Measurements from ENCODE around the gene TMEM179. TPM values are rescaled to one million over a fixed set of nuclear protein-coding genes. Genes with fewer than 3 reads are reported as not detected.
A peak's percentile ranks its signal among the peaks of the same experiment; 100 is the strongest.

Gene TMEM179
- total RNA-seq, 2 experiments from 2014 or later = not detected

GRCh38 chr14:104574978-104575583 lies 29.5 kb downstream of the TMEM179 start:
- no peak overlapping the region for H3K4me3 Mint-ChIP-seq
- DNase-seq = no peak
- no peaks in the 10 kb centered on the region for H3K36me3 Mint-ChIP-seq (ENCODE audit: low read depth)
- CTCF ChIA-PET = interaction anchor here (1.1 to 1.2 kb wide), 2 partner anchors 19 to 437 kb away, joined by 3 read pairs; no protein-coding TSS in a partner anchor
- no peak overlapping the region for H3K27ac Mint-ChIP-seq
- POLR2A ChIA-PET = no interaction called here
- no peaks in the 10 kb centered on the region for H3K4me1 Mint-ChIP-seq
- H3K9me3 Mint-ChIP-seq = no peaks in the 10 kb centered on the region
- H3K27me3 Mint-ChIP-seq = no peaks in the 10 kb centered on the region

- POLR2A ChIA-PET = no interaction called here
- no peaks in the 10 kb centered on the region for H3K36me3 Mint-ChIP-seq (ENCODE audit: low read depth)
- CTCF ChIA-PET = interaction anchor here (1.2 to 1.4 kb wide), 2 partner anchors 20 to 437 kb away, joined by 3 to 4 read pairs; no protein-coding TSS in a partner anchor
- H3K27ac Mint-ChIP-seq = no peak overlapping the region
- DNase-seq = no peak
- H3K27me3 Mint-ChIP-seq = no peaks in the 10 kb centered on the region
- H3K4me3 Mint-ChIP-seq = no peak overlapping the region
- no peaks in the 10 kb centered on the region for H3K9me3 Mint-ChIP-seq
- H3K4me1 Mint-ChIP-seq = no peaks in the 10 kb centered on the region
Measured at GRCh38 chr14:104574536-104574935, 30.0 kb downstream of the TMEM179 start.

- no peaks in the 10 kb centered on the region for H3K36me3 Mint-ChIP-seq (ENCODE audit: low read depth)
- ChIA-PET CTCF (interaction anchor here (1.2 to 1.4 kb wide), 2 partner anchors 21 to 436 kb away, joined by 3 to 4 read pairs; no protein-coding TSS in a partner anchor), POLR2A (no interaction called here)
Measured at GRCh38 chr14:104573930-104574329, 30.6 kb downstream of the TMEM179 start.

GRCh38 chr14:104572668-104573067 lies 31.9 kb downstream of the TMEM179 start:
- ChIA-PET POLR2A (no interaction called here), CTCF (no interaction called here)
- H3K27ac Mint-ChIP-seq = no peak overlapping the region
- no peak overlapping the region for H3K4me3 Mint-ChIP-seq
- no peaks in the 10 kb centered on the region for H3K27me3 Mint-ChIP-seq
- DNase-seq = no peak
- H3K36me3 Mint-ChIP-seq (ENCODE audit: low read depth) = no peaks in the 10 kb centered on the region
- no peaks in the 10 kb centered on the region for H3K4me1 Mint-ChIP-seq
- H3K9me3 Mint-ChIP-seq = no peaks in the 10 kb centered on the region

More at GRCh38 chr14:104573930-104574329, 30.6 kb downstream of the TMEM179 start:
- Mint-ChIP-seq H3K9me3 (no peaks in the 10 kb centered on the region), H3K27me3 (no peaks in the 10 kb centered on the region), H3K27ac (no peak overlapping the region), H3K4me1 (no peaks in the 10 kb centered on the region), H3K4me3 (no peak overlapping the region)
- no peak for DNase-seq

- DNase-seq = no peak
- no peak overlapping the region for H3K4me3 Mint-ChIP-seq
- no peaks in the 10 kb centered on the region for H3K36me3 Mint-ChIP-seq (ENCODE audit: low read depth)
- ChIA-PET CTCF (no interaction called here), POLR2A (no interaction called here)
- H3K27me3 Mint-ChIP-seq = no peaks in the 10 kb centered on the region
- no peak overlapping the region for H3K27ac Mint-ChIP-seq
- no peaks in the 10 kb centered on the region for H3K9me3 Mint-ChIP-seq
- no peaks in the 10 kb centered on the region for H3K4me1 Mint-ChIP-seq
Measured at GRCh38 chr14:104572024-104572626, 32.4 kb downstream of the TMEM179 start.

- ChIA-PET POLR2A (no interaction called here), CTCF (interaction anchor here (0.6 kb wide), 1 partner anchor 1518 kb away, joined by 4 read pairs; no protein-coding TSS in a partner anchor)
- Mint-ChIP-seq H3K4me1 (no peaks in the 10 kb centered on the region), H3K36me3 (ENCODE audit: low read depth) (no peaks in the 10 kb centered on the region), H3K27ac (no peak overlapping the region), H3K9me3 (no peaks in the 10 kb centered on the region), H3K27me3 (no peaks in the 10 kb centered on the region), H3K4me3 (no peak overlapping the region)
- DNase-seq = no peak
Measured at GRCh38 chr14:104571246-104571645, 33.3 kb downstream of the TMEM179 start.

- no peak for DNase-seq
- ChIA-PET POLR2A (no interaction called here), CTCF (no interaction called here)
- H3K4me1 Mint-ChIP-seq = no peaks in the 10 kb centered on the region
- no peak overlapping the region for H3K27ac Mint-ChIP-seq
- no peak overlapping the region for H3K4me3 Mint-ChIP-seq
- H3K36me3 Mint-ChIP-seq (ENCODE audit: low read depth) = no peaks in the 10 kb centered on the region
- H3K27me3 Mint-ChIP-seq = no peaks in the 10 kb centered on the region
- no peaks in the 10 kb centered on the region for H3K9me3 Mint-ChIP-seq
Measured at GRCh38 chr14:104569435-104569834, 35.1 kb downstream of the TMEM179 start.

GRCh38 chr14:104568620-104569019 lies 36.0 kb downstream of the TMEM179 start:
- H3K4me3 Mint-ChIP-seq = no peak overlapping the region
- no peaks in the 10 kb centered on the region for H3K36me3 Mint-ChIP-seq (ENCODE audit: low read depth)
- ChIA-PET POLR2A (no interaction called here), CTCF (no interaction called here)
- H3K9me3 Mint-ChIP-seq = no peaks in the 10 kb centered on the region
- H3K27me3 Mint-ChIP-seq = no peaks in the 10 kb centered on the region
- DNase-seq = no peak
- H3K4me1 Mint-ChIP-seq = no peaks in the 10 kb centered on the region
- H3K27ac Mint-ChIP-seq = no peak overlapping the region

- no peak overlapping the region for H3K4me3 Mint-ChIP-seq
- H3K36me3 Mint-ChIP-seq (ENCODE audit: low read depth) = no peaks in the 10 kb centered on the region
- ChIA-PET POLR2A (no interaction called here), CTCF (no interaction called here)
- no peaks in the 10 kb centered on the region for H3K27me3 Mint-ChIP-seq
- DNase-seq = no peak
- no peaks in the 10 kb centered on the region for H3K9me3 Mint-ChIP-seq
- no peaks in the 10 kb centered on the region for H3K4me1 Mint-ChIP-seq
- H3K27ac Mint-ChIP-seq = no peak overlapping the region
Measured at GRCh38 chr14:104567957-104568225, 36.7 kb downstream of the TMEM179 start.

- CTCF ChIA-PET = no interaction called here
- no peak overlapping the region for H3K4me3 Mint-ChIP-seq
- H3K36me3 Mint-ChIP-seq (ENCODE audit: low read depth) = no peaks in the 10 kb centered on the region
- no peaks in the 10 kb centered on the region for H3K4me1 Mint-ChIP-seq
- H3K27me3 Mint-ChIP-seq = no peaks in the 10 kb centered on the region
- POLR2A ChIA-PET = no interaction called here
- no peak overlapping the region for H3K27ac Mint-ChIP-seq
- H3K9me3 Mint-ChIP-seq = no peaks in the 10 kb centered on the region
- no peak for DNase-seq
Measured at GRCh38 chr14:104567141-104567956, 37.2 kb downstream of the TMEM179 start.

GRCh38 chr14:104564744-104565679 lies 39.6 kb downstream of the TMEM179 start:
- H3K27me3 Mint-ChIP-seq = no peaks in the 10 kb centered on the region
- no peak for DNase-seq
- no peaks in the 10 kb centered on the region for H3K36me3 Mint-ChIP-seq (ENCODE audit: low read depth)
- no peaks in the 10 kb centered on the region for H3K9me3 Mint-ChIP-seq
- H3K27ac Mint-ChIP-seq = no peak overlapping the region
- ChIA-PET CTCF (interaction anchor here (1.2 to 1.8 kb wide), 3 partner anchors 12 to 487 kb away, joined by 3 to 6 read pairs (median 4); no protein-coding TSS in a partner anchor), POLR2A (interaction anchor here (0.5 kb wide), 2 partner anchors 33 to 255 kb away, joined by 3 read pairs; no protein-coding TSS in a partner anchor)
- no peaks in the 10 kb centered on the region for H3K4me1 Mint-ChIP-seq
- no peak overlapping the region for H3K4me3 Mint-ChIP-seq

- CTCF ChIA-PET = interaction anchor here (0.6 to 1.8 kb wide), 4 partner anchors 13 to 486 kb away, joined by 3 to 6 read pairs (median 4); no protein-coding TSS in a partner anchor
- Mint-ChIP-seq H3K36me3 (ENCODE audit: low read depth) (no peaks in the 10 kb centered on the region), H3K27me3 (no peaks in the 10 kb centered on the region), H3K4me3 (no peak overlapping the region), H3K4me1 (no peaks in the 10 kb centered on the region), H3K27ac (no peak overlapping the region), H3K9me3 (no peaks in the 10 kb centered on the region)
- POLR2A ChIA-PET = no interaction called here
- peak; percentile 64 for DNase-seq
Measured at GRCh38 chr14:104563742-104564615, 40.6 kb downstream of the TMEM179 start.
